ENCODE measurements around the gene TMEM238.

TMEM238 gene

DNA sequence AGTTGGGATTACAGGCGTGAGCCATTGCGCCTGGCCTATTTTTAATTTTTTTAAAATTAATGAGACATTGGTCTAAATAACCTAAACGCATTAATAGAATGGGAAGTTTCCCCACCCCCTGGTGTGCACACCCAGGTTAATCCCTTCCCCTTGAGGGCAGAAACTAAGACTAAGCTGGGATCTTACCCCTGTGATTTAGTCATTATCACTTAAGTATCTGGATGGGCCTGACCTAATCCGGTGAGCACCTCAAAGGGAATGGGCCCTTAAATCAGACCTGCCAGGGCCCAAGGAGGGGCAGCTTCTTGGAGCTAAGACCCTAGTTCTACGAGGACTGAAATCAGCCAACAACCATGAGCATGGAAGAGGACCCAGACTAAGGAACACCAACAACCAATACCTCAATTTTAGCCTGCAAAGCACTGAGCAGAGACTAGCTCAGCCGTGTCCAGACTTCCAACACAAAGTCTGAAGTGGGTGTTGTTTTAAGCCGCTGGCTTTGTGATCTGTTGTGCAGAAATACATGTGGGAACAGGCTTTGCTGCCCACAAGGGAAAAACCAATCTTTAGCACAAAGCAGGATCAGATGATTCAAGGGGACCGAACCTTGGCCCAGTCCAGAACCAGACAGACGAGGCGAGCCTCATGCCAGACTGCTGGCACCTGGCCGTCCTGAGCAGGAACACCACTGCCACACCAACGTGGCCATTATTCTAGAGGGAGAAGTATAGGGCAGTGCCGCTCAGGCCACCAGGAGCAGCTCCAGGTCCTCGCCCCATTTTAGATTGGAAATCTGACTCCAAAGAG lies 16.4 kb upstream of the TMEM238 start:
- no peak for DNase-seq

DNA sequence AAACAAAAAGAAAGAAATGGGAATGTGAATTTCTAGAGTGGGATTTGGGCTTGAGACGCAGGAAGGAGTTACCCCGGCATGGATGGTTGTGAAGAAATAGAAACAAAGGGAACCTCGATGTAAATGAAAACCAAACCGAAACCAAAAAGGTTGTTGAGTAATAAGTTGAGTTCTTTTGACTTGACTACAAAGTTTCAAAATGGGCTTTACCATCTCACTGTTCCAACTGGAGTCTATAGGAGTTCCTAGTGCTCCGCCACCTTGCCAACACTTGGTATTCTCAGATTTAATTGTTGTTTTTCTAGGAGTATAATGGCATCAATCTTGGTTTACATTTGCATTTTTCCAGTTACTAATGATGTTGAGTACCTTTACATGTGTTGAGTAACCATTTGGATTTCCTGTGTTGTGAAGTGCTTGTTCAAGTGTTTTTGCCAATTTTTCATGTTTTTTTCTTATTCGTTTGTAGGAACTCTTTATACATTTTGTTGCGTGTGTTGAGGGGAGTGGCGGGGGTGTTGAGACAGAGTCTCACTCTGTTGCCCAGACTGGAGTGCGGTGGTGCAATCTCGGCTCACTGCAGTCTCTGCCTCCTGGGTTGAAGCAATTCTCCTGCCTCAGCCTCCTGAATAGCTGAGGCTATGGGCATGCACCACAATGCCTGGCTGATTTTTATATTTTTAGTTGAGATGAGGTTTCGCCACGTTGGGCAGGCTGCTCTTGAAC lies 14.3 kb upstream of the TMEM238 start:
- DNase-seq = no peak

GRCh38 chr19:55392820-55393761 lies 9.0 kb upstream of the TMEM238 start:
- DNase-seq = no peak

DNA sequence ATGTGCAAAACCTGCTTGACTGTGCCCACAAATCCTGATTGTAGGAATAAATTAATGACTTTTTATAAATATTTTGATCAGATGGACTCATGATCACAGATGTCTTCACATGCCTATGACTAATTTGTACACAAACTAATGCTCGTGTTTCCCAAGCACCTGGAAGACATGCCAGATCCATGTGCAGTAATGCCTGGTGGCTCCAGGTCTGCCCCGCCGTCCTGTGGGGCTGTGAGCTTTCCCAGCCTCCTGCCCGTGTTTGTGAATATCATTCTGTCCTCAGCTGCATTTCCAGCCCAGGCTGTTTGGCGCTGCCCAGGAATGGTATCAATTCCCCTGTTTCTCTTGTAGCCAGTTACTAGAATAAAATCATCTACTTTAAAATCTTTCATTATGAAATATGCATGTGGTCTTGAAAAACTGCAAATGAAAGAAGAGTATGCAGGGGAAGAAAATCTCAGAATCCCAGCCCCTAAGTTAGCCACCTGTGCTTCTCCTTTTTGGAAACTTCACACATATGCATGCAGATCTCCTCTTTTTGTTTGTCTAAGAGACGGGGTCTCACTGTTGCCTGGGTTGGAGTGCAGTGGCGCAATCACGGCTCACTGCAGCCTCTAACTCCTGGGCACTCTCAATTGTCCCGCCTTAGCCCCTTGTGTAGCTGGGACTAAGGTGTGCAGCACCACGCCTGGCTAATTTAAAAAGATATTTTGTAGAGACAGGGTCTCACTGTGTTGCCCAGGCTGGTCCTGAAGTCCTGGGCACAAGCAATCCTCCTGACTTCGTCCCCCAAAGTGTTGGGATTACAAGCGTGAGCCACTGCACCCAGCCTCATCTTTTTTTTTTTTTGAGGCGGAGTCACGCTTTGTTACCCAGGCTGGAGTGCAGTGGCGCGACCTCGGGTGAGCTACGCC lies 7.9 kb upstream of the TMEM238 start:
- DNase-seq = no peak

DNA sequence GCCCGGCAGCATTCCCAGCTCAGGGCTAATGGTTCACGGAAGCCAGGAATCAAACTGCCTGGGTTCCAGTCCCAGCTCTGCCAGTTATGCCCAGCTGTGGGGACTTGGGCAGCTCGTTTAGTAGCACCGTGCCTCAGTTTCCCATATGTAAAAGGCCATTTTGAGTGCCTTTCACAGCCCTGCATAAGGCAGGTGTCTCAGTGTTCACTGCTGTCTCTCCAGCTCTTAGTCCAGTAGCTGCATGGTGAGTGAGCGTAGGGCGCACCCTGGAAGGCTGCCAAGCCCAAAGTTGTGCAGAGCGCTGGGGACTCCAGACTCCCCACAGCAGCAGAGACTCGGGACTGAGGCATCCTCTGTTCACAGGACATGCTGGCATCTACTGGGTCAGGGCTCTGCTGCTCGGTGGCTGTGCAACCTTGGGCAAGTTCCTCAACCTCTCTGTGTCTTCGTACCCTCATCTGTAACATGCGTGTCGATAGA lies 7.1 kb upstream of the TMEM238 start:
- no peak for DNase-seq

- DNase-seq = no peak
Observed at GRCh38 chr19:55390461-55390880, 6.4 kb upstream of the TMEM238 start.

DNA sequence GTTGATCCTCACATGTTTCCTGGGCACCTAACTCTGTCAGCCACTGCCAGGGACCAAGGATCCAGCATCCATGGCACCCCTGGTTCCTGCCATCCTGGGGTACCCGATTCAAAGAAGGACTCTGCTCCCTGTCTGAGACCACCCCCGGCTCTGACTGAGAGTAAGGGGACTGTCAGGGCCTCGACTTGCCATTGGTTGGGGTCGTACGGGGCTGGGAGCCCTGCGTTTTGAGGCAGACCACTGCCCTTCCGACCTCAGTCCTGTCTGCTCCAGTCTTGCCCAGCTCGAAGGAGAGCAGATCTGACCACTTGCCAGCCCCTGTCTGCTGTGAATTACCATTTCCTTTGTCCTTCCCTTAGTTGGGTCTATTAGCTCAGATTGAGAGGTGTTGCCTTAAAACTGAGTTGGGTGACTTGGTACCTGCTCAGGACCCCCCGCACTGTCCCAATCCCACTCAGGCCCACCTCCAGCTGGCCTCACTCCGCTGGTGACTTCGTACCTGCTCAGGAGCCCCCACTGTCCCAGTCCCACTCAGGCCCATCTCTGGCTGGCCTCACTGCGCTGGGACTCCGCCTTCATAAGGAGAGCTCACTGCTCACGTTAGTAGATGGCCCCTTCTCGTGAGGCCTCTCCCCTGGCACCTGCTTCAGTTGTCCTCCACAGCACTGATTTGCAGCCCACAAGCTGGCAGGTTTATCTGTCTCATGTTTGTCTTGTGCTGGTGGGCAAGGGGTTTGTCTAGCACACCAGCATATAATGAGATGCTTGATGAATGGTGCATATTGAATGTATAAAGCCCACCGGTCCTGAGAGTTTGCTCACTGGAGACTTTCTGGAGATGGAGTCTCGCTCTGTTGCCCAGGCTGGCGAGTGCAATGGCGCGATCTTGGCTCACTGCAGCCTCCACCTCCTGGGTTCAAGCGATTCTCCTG lies 5.6 kb upstream of the TMEM238 start:
- DNase-seq = no peak

- no peak for DNase-seq
Observed at GRCh38 chr19:55387736-55388497, 3.8 kb upstream of the TMEM238 start.

DNA sequence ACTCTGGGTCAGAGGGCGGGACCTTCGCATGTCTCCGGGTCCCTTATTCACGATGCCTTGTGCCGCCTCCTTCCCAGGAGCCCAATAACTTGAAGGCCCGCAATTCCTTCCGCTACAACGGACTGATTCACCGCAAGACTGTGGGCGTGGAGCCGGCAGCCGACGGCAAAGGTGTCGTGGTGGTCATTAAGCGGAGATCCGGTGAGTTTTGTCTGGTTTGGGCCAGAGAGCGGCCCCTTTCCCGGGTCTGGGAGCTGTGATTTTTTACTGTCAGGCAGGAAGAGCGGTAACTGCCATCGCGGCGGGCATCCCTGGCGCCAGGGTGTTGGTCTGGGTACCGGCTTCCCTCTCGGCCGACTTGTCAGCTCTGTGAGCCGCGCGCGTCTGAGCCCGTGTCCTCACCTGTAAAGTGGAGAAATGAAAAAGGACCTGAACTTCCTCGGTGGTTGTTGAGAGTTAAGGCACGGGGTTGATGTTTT lies 2.4 kb upstream of the TMEM238 start:
- no peak for DNase-seq

- DNase-seq = peak; percentile 99
Observed at GRCh38 chr19:55385724-55386492, 1.8 kb upstream of the TMEM238 start, which contains the start of gene RPL28. TSS of gene RPL28 (plus strand) at chr19:55385932. CDS start at chr19:55386358, 426 bp downstream.

- peak; percentile 96 for DNase-seq
Observed at GRCh38 chr19:55384920-55385723, 1.0 kb upstream of the TMEM238 start.

DNA sequence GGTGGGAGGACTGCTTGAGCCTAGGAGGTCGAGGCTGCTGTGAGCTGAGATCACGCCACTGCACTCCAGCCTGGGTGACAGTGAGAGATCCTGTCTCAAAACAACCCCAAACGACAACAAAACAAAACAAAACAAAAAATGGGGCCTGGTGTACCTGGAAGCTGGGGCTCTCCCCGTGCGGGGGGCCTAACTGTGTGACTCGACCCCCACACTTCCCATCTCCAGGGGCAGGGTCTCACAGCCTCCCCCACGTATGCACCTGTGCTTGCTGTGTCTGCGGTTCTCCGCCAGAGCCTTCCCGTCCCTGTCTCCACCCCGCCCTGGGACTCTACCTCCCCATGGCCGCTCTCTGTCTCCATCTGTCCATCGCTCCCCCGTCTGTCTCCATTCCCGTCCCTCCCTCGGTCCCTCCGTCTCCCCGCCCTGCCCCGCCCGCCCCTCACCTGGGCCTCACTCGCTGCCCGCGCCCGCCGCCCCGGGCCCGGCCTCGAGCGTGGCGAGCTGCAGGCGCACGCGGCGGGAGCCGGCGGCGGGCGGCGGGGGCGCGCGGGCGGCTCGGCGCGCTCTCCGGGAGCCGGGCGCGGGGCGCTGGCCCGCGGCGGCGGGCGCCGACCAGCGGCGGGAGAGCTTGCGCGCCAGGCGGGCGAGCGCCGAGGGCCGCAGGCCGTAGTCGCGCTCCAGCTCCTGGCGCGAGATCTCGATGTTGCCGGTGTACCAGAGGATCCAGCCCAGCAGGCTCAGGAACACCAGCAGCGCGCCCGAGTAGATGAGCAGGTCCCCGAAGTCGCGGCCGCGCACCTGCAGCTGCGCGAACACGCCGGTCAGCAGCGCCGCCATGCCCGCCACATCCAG lies 587 bp downstream of the TMEM238 start:
- peak; percentile 16 for DNase-seq

- no peak for DNase-seq
Observed at GRCh38 chr19:55382522-55383054, 1.5 kb downstream of the TMEM238 start.

DNA sequence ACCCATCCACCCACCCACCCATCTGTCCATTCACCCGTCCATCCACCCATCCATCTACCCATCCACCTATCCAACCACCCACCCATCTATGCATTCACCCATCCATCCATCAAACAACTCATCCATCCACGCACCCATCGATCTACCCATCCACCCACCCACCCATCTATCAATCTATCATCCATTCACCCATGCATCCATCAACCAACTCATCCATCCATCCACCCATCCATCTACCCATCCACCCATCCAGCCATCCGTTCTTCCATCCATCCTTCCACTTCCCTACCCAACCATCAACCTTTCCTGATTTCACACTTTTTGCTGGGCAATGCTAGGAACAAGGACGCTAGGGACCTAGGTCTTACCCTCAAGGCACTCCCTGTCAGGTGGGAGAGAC lies 2.1 kb downstream of the TMEM238 start:
- no peak for DNase-seq

DNA sequence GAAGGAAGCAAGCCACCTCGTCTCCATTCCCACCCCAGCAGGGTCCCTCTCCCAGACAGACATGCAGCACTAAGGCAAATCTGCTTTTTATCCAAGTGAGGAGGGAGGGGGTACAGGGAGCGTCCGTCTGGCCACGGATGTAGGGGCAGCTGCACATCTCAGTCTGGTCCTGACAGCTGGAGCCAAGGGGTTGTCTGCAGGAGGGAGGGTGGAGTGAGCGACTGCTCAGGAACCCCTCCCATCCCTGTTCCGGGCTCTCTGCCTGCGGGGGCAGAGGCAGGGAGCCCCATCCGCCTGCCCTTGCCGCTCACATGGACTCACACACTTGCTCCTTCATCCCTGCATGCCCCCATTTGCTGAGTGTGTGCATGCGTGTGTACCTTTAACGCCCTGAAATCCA lies 4.9 kb downstream of the TMEM238 start:
- DNase-seq = no peak

GRCh38 chr19:55377356-55378131 lies 6.5 kb downstream of the TMEM238 start:
- DNase-seq = no peak
